H1 (cell line): Measurements from ENCODE around the gene ITPKA. TPM values are rescaled to one million over a fixed set of nuclear protein-coding genes. Genes with fewer than 3 reads are reported as not detected.

ENCODE experiments used
- CTCF ChIA-PET: fragments of 300-600 bp; sonication (Branson Sonifier 250); formaldehyde crosslinking; loops from one replicate; lab custom pipeline; 2021; ENCODE audit not compliant: partially characterized antibody; lab: Charles Lee
- POLR2A ChIA-PET: fragments of 300-600 bp; sonication (Branson Sonifier 250); formaldehyde crosslinking; loops from one replicate; lab custom pipeline; 2021; ENCODE audit warnings: inconsistent platforms; ENCODE audit not compliant: partially characterized antibody; lab: Charles Lee
- DNase-seq, 2 experiments: peaks; one replicate each; pipeline versions ENCODE4 v3.0.0 to v3.0.0-alpha.2; 2010 to 2022; ENCODE audit warnings: low spot score in 2 of 2, low read depth in 1 of 2, mixed read lengths in 1 of 2
- FAIRE-seq: peaks from 2 replicates; lab custom pipeline; 2011; peaks lifted over from hg19 to GRCh38; lab: Jason Lieb, UNC
- H2AFZ ChIP-seq: 2 replicates; pipeline ENCODE4 v1.8.1; 2012; ENCODE audit warnings: low read length, inconsistent platforms
- H2AK5ac ChIP-seq: 2 replicates; pipeline ENCODE4 v1.6.1; 2013; ENCODE audit warnings: low read depth, low read length
- H2BK120ac ChIP-seq: replicated peaks from 2 replicates; pipeline ENCODE3; 2013; ENCODE audit warnings: low read depth, low read length, inconsistent platforms
- H2BK12ac ChIP-seq: 2 replicates; pipeline ENCODE4 v1.6.1; 2013; ENCODE audit warnings: low read depth, low read length
- H2BK15ac ChIP-seq: 2 replicates; pipeline ENCODE4 v1.6.1; 2013; ENCODE audit warnings: low read length
- H2BK20ac ChIP-seq: 2 replicates; pipeline ENCODE4 v1.6.1; 2013; ENCODE audit warnings: low read length
- H2BK5ac ChIP-seq: 2 replicates; pipeline ENCODE4 v1.6.1; 2013; ENCODE audit warnings: low read depth, low read length
- H3K14ac ChIP-seq: 2 replicates; pipeline ENCODE4 v1.6.1; 2013; ENCODE audit warnings: inconsistent platforms; ENCODE audit not compliant: insufficient read length
- H3K18ac ChIP-seq: 2 replicates; pipeline ENCODE4 v1.6.1; 2013; ENCODE audit warnings: low read length; ENCODE audit errors: extremely low read depth
- H3K23ac ChIP-seq: 2 replicates; pipeline ENCODE4 v1.6.1; 2013; ENCODE audit warnings: inconsistent platforms; ENCODE audit not compliant: insufficient read length
- H3K23me2 ChIP-seq: 2 replicates; pipeline ENCODE4 v1.6.1; 2013; ENCODE audit warnings: low read depth, low read length
- H3K27ac ChIP-seq: 2 replicates; pipeline ENCODE4 v1.6.1; 2011; ENCODE audit warnings: low read depth, low read length, inconsistent platforms
- H3K27me3 ChIP-seq, 4 experiments: replicated peaks in 1 of 4; 1 replicate in 1 of 4; 2 replicates in 3 of 4; pipeline versions ENCODE4 v1.6.1 to v1.8.1; 2011 to 2013; ENCODE audit warnings: low read length in 3 of 4, mild to moderate bottlenecking in 3 of 4, inconsistent platforms in 2 of 4, mixed read lengths in 2 of 4, moderate library complexity in 1 of 4; ENCODE audit not compliant: control insufficient read depth in 3 of 4, insufficient read depth in 3 of 4; ENCODE audit errors: extremely low read depth in 1 of 4
- H3K36me3 ChIP-seq, 4 experiments: 2 replicates each; pipeline versions ENCODE4 v1.6.1 to v1.8.1; 2011 to 2013; ENCODE audit warnings: mild to moderate bottlenecking in 4 of 4, low read length in 3 of 4, moderate library complexity in 2 of 4, control low read depth in 1 of 4, inconsistent platforms in 1 of 4; ENCODE audit not compliant: insufficient read depth in 4 of 4, control insufficient read depth in 2 of 4
- H3K4ac ChIP-seq: replicated peaks from 2 replicates; pipeline ENCODE3; 2013; ENCODE audit warnings: low read length, low read depth, mixed read lengths, inconsistent platforms; ENCODE audit not compliant: insufficient read length
- H3K4me1 ChIP-seq, 4 experiments: replicated peaks in 1 of 4; 1 replicate in 1 of 4; 2 replicates in 3 of 4; pipeline versions ENCODE4 v1.6.1 to v1.8.1; 2011 to 2013; ENCODE audit warnings: low read length in 3 of 4, inconsistent platforms in 2 of 4, mixed read lengths in 1 of 4; ENCODE audit not compliant: insufficient read depth in 4 of 4, control insufficient read depth in 3 of 4
- H3K4me2 ChIP-seq, 2 experiments: 2 replicates each; pipeline versions ENCODE4 v1.6.1 to v1.8.1; 2011 to 2013; ENCODE audit warnings: low read depth in 2 of 2, low read length in 2 of 2, control low read depth in 1 of 2, inconsistent platforms in 1 of 2, mild to moderate bottlenecking in 1 of 2; ENCODE audit not compliant: insufficient read depth in 1 of 2
- H3K4me3 ChIP-seq, 4 experiments: fragments of 200-600, 300-600 bp in 1 of 4; sonication (generic), shearing (Covaris generic), sonication (Bioruptor Twin) in 1 of 4; 2 replicates each; pipeline versions ENCODE4 v1.5.1 to v1.8.1; 2011 to 2016; ENCODE audit warnings: low read length in 4 of 4, low read depth in 3 of 4, control low read depth in 2 of 4, inconsistent platforms in 2 of 4, mild to moderate bottlenecking in 2 of 4, mixed read lengths in 1 of 4, moderate library complexity in 1 of 4; ENCODE audit not compliant: insufficient read depth in 2 of 4; ENCODE audit errors: extremely low read depth in 1 of 4
- H3K56ac ChIP-seq: replicated peaks from 2 replicates; pipeline ENCODE3; 2013; ENCODE audit warnings: low read depth, mild to moderate bottlenecking, mixed read lengths, low read length, inconsistent platforms; ENCODE audit not compliant: insufficient read length
- H3K79me1 ChIP-seq: 2 replicates; pipeline ENCODE4 v1.6.1; 2013; ENCODE audit warnings: low read depth, low read length, control low read depth
- H3K79me2 ChIP-seq, 2 experiments: 2 replicates each; pipeline versions ENCODE4 v1.6.1 to v1.8.1; 2012 to 2013; ENCODE audit warnings: low read length in 2 of 2, mild to moderate bottlenecking in 2 of 2, inconsistent platforms in 1 of 2; ENCODE audit not compliant: insufficient read depth in 2 of 2, control insufficient read depth in 1 of 2
- H3K9ac ChIP-seq, 4 experiments: replicated peaks in 1 of 4; 1 replicate in 1 of 4; 2 replicates in 3 of 4; pipeline versions ENCODE4 v1.6.1 to v1.8.1; 2011 to 2013; ENCODE audit warnings: low read depth in 3 of 4, low read length in 3 of 4, control low read depth in 2 of 4, mild to moderate bottlenecking in 2 of 4, moderate library complexity in 2 of 4, inconsistent platforms in 1 of 4; ENCODE audit errors: extremely low read depth in 1 of 4
- H3K9me3 ChIP-seq, 2 experiments: 2 replicates each; pipeline versions ENCODE4 v1.6.1 to v1.8.1; 2012 to 2013; ENCODE audit warnings: mild to moderate bottlenecking in 2 of 2, moderate library complexity in 2 of 2, control low read depth in 1 of 2, inconsistent platforms in 1 of 2, low read depth in 1 of 2, low read length in 1 of 2, mixed read lengths in 1 of 2; ENCODE audit not compliant: insufficient read depth in 2 of 2
- H4K20me1 ChIP-seq, 2 experiments: replicated peaks in 1 of 2; 2 replicates each; pipeline versions ENCODE3 to v1.8.1; 2011 to 2013; ENCODE audit warnings: inconsistent platforms in 2 of 2, low read length in 2 of 2, mild to moderate bottlenecking in 1 of 2; ENCODE audit not compliant: insufficient read depth in 2 of 2, control insufficient read depth in 1 of 2
- H4K5ac ChIP-seq: 2 replicates; pipeline ENCODE4 v1.6.1; 2013; ENCODE audit warnings: low read length, low read depth, mixed read lengths, inconsistent platforms; ENCODE audit not compliant: insufficient read length
- H4K8ac ChIP-seq: 2 replicates; pipeline ENCODE4 v1.8.0; 2013; ENCODE audit warnings: mild to moderate bottlenecking, moderate library complexity, low read length, inconsistent platforms; ENCODE audit not compliant: insufficient read depth; ENCODE audit errors: extremely low read depth
- H4K91ac ChIP-seq: replicated peaks from 2 replicates; pipeline ENCODE3; 2013; ENCODE audit warnings: low read length, mixed read lengths, inconsistent platforms; ENCODE audit not compliant: insufficient read length
- CBX8 ChIP-seq: fragments of 300-800, 300-1000 bp; sonication (generic); IDR thresholded peaks from 2 replicates; pipeline ENCODE4 v1.7.1; 2016; ENCODE audit warnings: low read depth, low read length, borderline replicate concordance
- E2F6 ChIP-seq: IDR thresholded peaks from 2 replicates; pipeline ENCODE4 v1.6.1; 2012; ENCODE audit warnings: inconsistent platforms
- EZH2 ChIP-seq: fragments of 200-600 bp; sonication (generic); IDR thresholded peaks from 2 replicates; pipeline ENCODE4 v1.7.1; 2012; ENCODE audit warnings: low read depth, mild to moderate bottlenecking, moderate library complexity, low read length, inconsistent platforms; ENCODE audit not compliant: severe bottlenecking
- GABPA ChIP-seq: IDR thresholded peaks from 2 replicates; pipeline ENCODE4 v1.6.1; 2011; ENCODE audit warnings: mild to moderate bottlenecking, low read length, moderate library complexity, borderline replicate concordance; ENCODE audit not compliant: insufficient read depth
- RAD21 ChIP-seq, 2 experiments: IDR thresholded peaks in 1 of 2; conservative IDR thresholded peaks in 1 of 2; 2 replicates each; pipeline ENCODE4 v1.6.1; 2011; ENCODE audit warnings: low read depth in 2 of 2, low read length in 2 of 2, improper control_type of control experiment in 1 of 2, inconsistent platforms in 1 of 2, mild to moderate bottlenecking in 1 of 2, moderate library complexity in 1 of 2
- WGBS, 2 experiments: shearing (Covaris generic) in 1 of 2; methylation state at CpG; one replicate each; pipeline versions ENCODE4 v1.1.6 to v1.1.7; 2013 to 2015; ENCODE audit warnings: low lambda C conversion rate in 2 of 2, mixed read lengths in 2 of 2, inconsistent platforms in 1 of 2, low coverage in 1 of 2, missing lambda C conversion rate in 1 of 2; ENCODE audit not compliant: insufficient replicate concordance in 2 of 2, insufficient coverage in 1 of 2, insufficient read length in 1 of 2; ENCODE audit errors: extremely low coverage in 1 of 2, missing lambda C conversion rate in 1 of 2; 5-methylcytosine and 5-hydroxymethylcytosine counted together
- polyA plus RNA-seq, 7 experiments: library from polyadenylated mRNA; depleted of rRNA in 3 of 7; stranded (reverse) in 5 of 7; unstranded in 2 of 7; fragments of >200 nt in 5 of 7; fragments of 200-250 nt in 2 of 7; gene quantifications; 1 replicate in 5 of 7; 2 replicates in 1 of 7; 4 replicates in 1 of 7; pipeline versions ENCODE4 v1.2.1 to v1.2.3, GENCODE V29; 2011 to 2013; ENCODE audit warnings: missing spikeins in 2 of 7, mixed read lengths in 2 of 7
- total RNA-seq: library from RNA; stranded (reverse); fragmentation: NEBNext Ultra II Directional; extraction: Animal tissue kit (Norgen Biotek cat#: 25700); gene quantifications from 2 replicates; pipeline ENCODE4 v1.2.1, GENCODE V29; 2021

Gene ITPKA
- total and polyA plus RNA-seq, 2 of the 8 experiments (the other 6 are each of a cell fraction or from before 2014, with no cell fraction given), result 0.39 to 0.99 TPM

- H3K23me2 ChIP-seq, result no peaks in the 10 kb centered on the region
- FAIRE-seq (no peak), DNase-seq (no peak)
- H4K8ac ChIP-seq, result no peak overlapping the region
- no peak overlapping the region for H3K14ac ChIP-seq
- H3K79me1 ChIP-seq, result no peaks in the 10 kb centered on the region
- H2BK120ac ChIP-seq, result no peak overlapping the region
- H2BK12ac ChIP-seq, result no peak overlapping the region
- ChIA-PET CTCF (interaction anchor here (0.5 to 2.3 kb wide), 2 partner anchors 9 to 49 kb away, joined by 3 to 10 read pairs; no protein-coding TSS in a partner anchor), POLR2A (interaction anchor here (1.2 kb wide), 1 partner anchor 10 kb away, joined by 4 read pairs; no protein-coding TSS in a partner anchor)
- no peak overlapping the region for H4K5ac ChIP-seq
- no peak overlapping the region for H3K4me3 ChIP-seq
- no peak overlapping the region for H3K27ac ChIP-seq
- H3K4me2 ChIP-seq, result no peak overlapping the region
- H3K56ac ChIP-seq, result no peak overlapping the region
- no peaks in the 10 kb centered on the region for H3K27me3 ChIP-seq
- 90% methylated on average over 2 of the region's 2 CpGs; no CpG with 5 or more reads in 1 of the 2 experiments for WGBS, 2 experiments
- H3K36me3 ChIP-seq, result peaks cover 31 to 72% (median 63%) of the 10 kb centered on the region in 4 experiments
- no peak overlapping the region for H2AK5ac ChIP-seq
- no peak overlapping the region for H3K9ac ChIP-seq
- no peaks in the 10 kb centered on the region for H3K4me1 ChIP-seq
- H2AFZ ChIP-seq, result no peak overlapping the region
- no peak overlapping the region for H2BK20ac ChIP-seq
- no peak overlapping the region for H2BK15ac ChIP-seq
- H3K79me2 ChIP-seq, result no peaks in the 10 kb centered on the region
- no peak overlapping the region for H4K91ac ChIP-seq
- H3K4ac ChIP-seq, result no peak overlapping the region
- H2BK5ac ChIP-seq, result no peak overlapping the region
- H3K18ac ChIP-seq, result no peak overlapping the region
- peaks cover 0 to 3% of the 10 kb centered on the region in 2 experiments for H4K20me1 ChIP-seq
- H3K9me3 ChIP-seq, result no peaks in the 10 kb centered on the region
- H3K23ac ChIP-seq, result no peak overlapping the region
- TF ChIP-seq CBX8 (no peak), GABPA (no peak), E2F6 (no peak), EZH2 (no peak), RAD21 (IDR thresholded peaks at IDR 0.05 in 1 of 2, conservative IDR thresholded peaks at IDR 0.05 in 1 of 2; ENCODE audit: low read depth in 2 of 2, low read length in 2 of 2) (no peak)
Measured at GRCh38 chr15:41474941-41475340, 18.7 kb upstream of the ITPKA start.
